Effector CD8-positive, alpha-beta T cell (primary cell): Measurements from ENCODE around the gene GNAZ.

Experiments
- DNase-seq: peaks from one replicate; lab custom pipeline; 2025; lab: John Stamatoyannopoulos, UW

GNAZ gene

GRCh38 chr22:23106906-23107367 is 36.6 kb downstream of the GNAZ start:
- no peak for DNase-seq

- no peak for DNase-seq
These were observed 37.3 kb downstream of the GNAZ start for GRCh38 chr22:23107487-23108248.

GRCh38 chr22:23108249-23109078 is 38.1 kb downstream of the GNAZ start:
- no peak for DNase-seq

- DNase-seq = no peak
These were observed 38.7 kb downstream of the GNAZ start for GRCh38 chr22:23109079-23109347.

- DNase-seq = no peak
These were observed 39.2 kb downstream of the GNAZ start for GRCh38 chr22:23109441-23109978.

- no peak for DNase-seq
These were observed 40.0 kb downstream of the GNAZ start for GRCh38 chr22:23110190-23110921.

GRCh38 chr22:23110922-23111527 is 40.7 kb downstream of the GNAZ start:
- DNase-seq = no peak

- DNase-seq = no peak
These were observed 42.2 kb downstream of the GNAZ start for GRCh38 chr22:23112472-23113012.

- no peak for DNase-seq
These were observed 42.9 kb downstream of the GNAZ start for GRCh38 chr22:23113067-23113846.

- DNase-seq = no peak
These were observed 43.8 kb downstream of the GNAZ start for GRCh38 chr22:23113847-23114720.

- no peak for DNase-seq
These were observed 44.4 kb downstream of the GNAZ start for GRCh38 chr22:23114721-23115020.

- no peak for DNase-seq
These were observed 45.0 kb downstream of the GNAZ start for GRCh38 chr22:23115369-23115768.

GRCh38 chr22:23115825-23116494 is 45.6 kb downstream of the GNAZ start:
- DNase-seq = no peak

- no peak for DNase-seq
These were observed 46.4 kb downstream of the GNAZ start for GRCh38 chr22:23116506-23117263.

- DNase-seq = no peak
These were observed 47.0 kb downstream of the GNAZ start for GRCh38 chr22:23117275-23117674.

GRCh38 chr22:23117891-23118646 is 47.8 kb downstream of the GNAZ start:
- no peak for DNase-seq

- DNase-seq = no peak
These were observed 48.6 kb downstream of the GNAZ start for GRCh38 chr22:23118647-23119493.
